Activated CD8-positive, alpha-beta memory T cell treated with anti-CD3 and anti-CD28 coated beads for 36 hours (primary cell): ENCODE measurements around the gene PTCH1. TPM values are rescaled to one million over a fixed set of nuclear protein-coding genes. Genes with fewer than 3 reads are reported as not detected.

Experiments
- CTCF ChIA-PET: fragments of 350-600 bp; sonication (Branson Sonifier 250); formaldehyde crosslinking; loops from one replicate; lab custom pipeline; 2021; ENCODE audit warnings: antibody characterized with exemption; lab: Charles Lee
- POLR2A ChIA-PET: fragments of 350-600 bp; sonication (Branson Sonifier 250); formaldehyde crosslinking; loops from one replicate; lab custom pipeline; 2021; ENCODE audit warnings: antibody characterized with exemption; lab: Charles Lee
- total RNA-seq, 2 experiments: library from RNA; stranded (reverse); gene quantifications; one replicate each; pipeline ENCODE4 v1.2.3, GENCODE V29; 2021

PTCH1 gene
- total RNA-seq, 2 experiments from 2014 or later: 9.1 to 10.8 TPM

- CTCF ChIA-PET: interaction anchor here (0.6 kb wide), 1 partner anchor 8 kb away, joined by 3 read pairs; no protein-coding TSS in a partner anchor
Observed at GRCh38 chr9:95504053-95504963, 12.5 kb downstream of the PTCH1 start.

DNA sequence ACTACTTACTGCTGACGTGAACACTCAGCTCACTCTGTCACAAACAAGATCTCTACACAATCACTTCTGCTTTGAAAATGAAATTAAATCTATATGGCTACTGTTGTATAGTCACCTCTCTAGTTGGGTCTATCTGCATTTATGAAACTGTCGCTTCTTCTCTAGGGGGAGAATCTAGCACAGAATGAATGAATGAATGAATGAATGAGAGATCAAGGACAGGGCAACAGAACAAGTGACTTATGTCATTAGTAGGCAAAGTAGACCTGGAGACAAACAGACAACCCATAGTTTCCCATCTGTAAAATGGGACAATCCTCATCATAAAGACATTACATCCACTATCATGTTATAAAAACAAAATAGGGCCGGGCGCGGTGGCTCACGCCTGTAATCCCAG, 13.4 kb downstream of the PTCH1 start:
- ChIA-PET POLR2A (no interaction called here), CTCF (no interaction called here)

More at GRCh38 chr9:95504053-95504963, 12.5 kb downstream of the PTCH1 start:
- POLR2A ChIA-PET: no interaction called here

- POLR2A ChIA-PET: no interaction called here
Observed at GRCh38 chr9:95502248-95502647, 14.5 kb downstream of the PTCH1 start.

GRCh38 chr9:95499847-95500246, 16.9 kb downstream of the PTCH1 start:
- CTCF ChIA-PET: no interaction called here
- POLR2A ChIA-PET: no interaction called here

More at GRCh38 chr9:95502248-95502647, 14.5 kb downstream of the PTCH1 start:
- CTCF ChIA-PET: no interaction called here

DNA sequence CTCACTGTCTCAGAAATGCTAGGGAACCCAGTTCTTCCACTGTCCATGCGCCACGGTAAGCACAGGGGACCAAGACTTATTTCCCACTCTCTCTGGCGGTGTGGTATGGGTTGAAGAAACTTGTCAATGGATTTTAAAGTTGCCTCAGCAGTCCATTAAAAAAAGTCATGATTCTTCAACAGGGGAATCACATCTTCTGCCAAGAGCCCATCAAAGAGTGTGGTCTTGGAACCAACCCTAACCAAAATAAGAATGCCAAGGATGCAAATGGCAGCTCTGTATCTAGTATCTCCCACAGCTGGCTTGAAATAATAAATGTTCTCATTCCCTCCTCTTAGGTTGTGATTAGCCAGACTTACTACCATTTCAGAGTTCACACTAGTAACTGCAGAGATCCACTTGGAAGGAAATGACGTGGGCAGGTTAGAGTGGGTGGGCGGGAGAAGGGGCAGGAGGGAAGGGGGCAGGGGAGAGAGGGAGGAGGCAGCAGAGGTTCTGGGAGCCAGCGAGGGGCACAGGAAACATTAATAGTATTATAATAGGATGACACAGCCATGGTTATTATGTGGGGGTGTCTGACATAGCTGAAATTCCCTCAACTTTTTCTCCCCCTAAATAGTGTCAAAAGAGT, 17.6 kb downstream of the PTCH1 start:
- POLR2A ChIA-PET: no interaction called here

DNA sequence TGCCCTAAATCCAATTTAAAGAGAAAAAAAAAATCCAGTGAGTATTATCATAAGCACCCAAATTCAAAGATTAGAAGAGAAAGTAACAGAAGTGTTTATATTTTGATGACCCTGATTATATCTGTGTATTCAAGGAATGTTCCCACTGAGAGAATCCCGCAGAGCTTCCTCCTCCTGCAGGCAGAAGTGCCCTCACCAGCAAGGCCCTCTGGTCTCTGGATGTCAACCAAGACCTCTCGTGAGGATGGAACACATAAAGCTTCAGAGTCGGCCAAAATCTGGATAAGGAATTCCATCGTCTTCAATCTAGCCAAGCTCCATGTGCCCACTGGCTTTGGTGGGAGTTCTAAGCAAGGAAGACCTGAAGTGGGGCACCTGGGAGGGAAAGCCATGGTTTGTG, 18.1 kb downstream of the PTCH1 start:
- ChIA-PET CTCF (no interaction called here), POLR2A (no interaction called here)

More for the DNA sequence above, 17.6 kb downstream of the PTCH1 start:
- CTCF ChIA-PET: no interaction called here

GRCh38 chr9:95497772-95498171, 19.0 kb downstream of the PTCH1 start:
- ChIA-PET CTCF (no interaction called here), POLR2A (no interaction called here)

- CTCF ChIA-PET: interaction anchor here (1.0 kb wide), 1 partner anchor 8 kb away, joined by 3 read pairs; no protein-coding TSS in a partner anchor
- POLR2A ChIA-PET: no interaction called here
Observed at GRCh38 chr9:95496687-95497086, 20.1 kb downstream of the PTCH1 start.

- ChIA-PET POLR2A (no interaction called here), CTCF (interaction anchor here (1.0 kb wide), 1 partner anchor 9 kb away, joined by 3 read pairs; no protein-coding TSS in a partner anchor)
Observed at GRCh38 chr9:95495961-95496360, 20.8 kb downstream of the PTCH1 start.

- POLR2A ChIA-PET: interaction anchor here (1.1 to 2.3 kb wide), 2 partner anchors 11 to 33 kb away, joined by 3 to 13 read pairs; no protein-coding TSS in a partner anchor
- CTCF ChIA-PET: interaction anchor here (1.0 to 1.6 kb wide), 2 partner anchors 9 to 10 kb away, joined by 3 to 4 read pairs; no protein-coding TSS in a partner anchor
Observed at GRCh38 chr9:95495529-95495928, 21.2 kb downstream of the PTCH1 start.

DNA sequence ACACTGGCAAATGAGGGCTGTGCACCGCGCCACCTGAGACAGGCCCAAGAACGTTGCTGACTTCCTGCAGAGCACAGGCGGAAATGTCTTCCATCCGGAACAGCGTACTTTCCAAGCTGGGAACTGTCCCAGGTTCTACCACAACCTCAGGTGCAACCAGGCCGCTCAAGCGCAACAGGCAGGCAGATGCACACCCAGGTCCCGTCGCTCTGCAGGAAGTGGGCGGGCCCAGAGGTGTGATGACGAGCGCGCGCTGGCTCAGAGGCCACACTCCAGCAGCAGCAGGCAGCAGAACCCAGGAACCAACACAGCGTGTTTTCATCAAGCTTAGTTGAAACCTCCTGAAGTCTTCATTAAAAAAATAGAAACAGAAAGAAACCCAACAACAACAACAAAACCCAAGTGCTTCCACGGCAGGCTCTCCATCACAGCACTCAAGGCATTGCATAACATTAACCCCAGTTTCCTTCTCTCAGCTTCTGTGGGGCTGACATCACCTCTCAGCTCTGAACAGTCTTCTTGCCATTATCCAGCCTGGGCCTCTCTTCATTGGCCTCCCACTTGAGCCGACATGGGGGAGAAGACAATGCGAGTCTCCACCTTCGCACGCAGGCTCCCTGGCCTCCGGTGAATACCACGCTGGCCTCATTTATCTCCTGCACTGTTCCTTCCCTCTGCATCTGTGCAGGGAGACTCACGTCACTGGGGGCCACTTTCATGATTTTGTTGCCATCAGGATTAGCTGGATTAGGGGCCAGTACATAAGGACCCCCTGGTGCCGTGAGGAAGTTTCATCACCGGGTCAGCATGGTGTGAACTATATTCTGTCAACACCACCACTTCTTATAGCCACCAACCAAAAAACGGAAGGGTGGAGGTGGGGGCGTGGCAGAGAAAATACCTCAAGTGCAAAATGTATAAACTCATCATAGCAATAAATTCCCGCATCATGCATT, 22.1 kb downstream of the PTCH1 start:
- ChIA-PET CTCF (interaction anchor here (0.7 to 1.6 kb wide), 3 partner anchors 9 to 19 kb away, joined by 3 to 4 read pairs (median 4); no protein-coding TSS in a partner anchor), POLR2A (interaction anchor here (1.0 to 2.3 kb wide), 3 partner anchors 12 to 32 kb away, joined by 3 to 13 read pairs (median 4); no protein-coding TSS in a partner anchor)

DNA sequence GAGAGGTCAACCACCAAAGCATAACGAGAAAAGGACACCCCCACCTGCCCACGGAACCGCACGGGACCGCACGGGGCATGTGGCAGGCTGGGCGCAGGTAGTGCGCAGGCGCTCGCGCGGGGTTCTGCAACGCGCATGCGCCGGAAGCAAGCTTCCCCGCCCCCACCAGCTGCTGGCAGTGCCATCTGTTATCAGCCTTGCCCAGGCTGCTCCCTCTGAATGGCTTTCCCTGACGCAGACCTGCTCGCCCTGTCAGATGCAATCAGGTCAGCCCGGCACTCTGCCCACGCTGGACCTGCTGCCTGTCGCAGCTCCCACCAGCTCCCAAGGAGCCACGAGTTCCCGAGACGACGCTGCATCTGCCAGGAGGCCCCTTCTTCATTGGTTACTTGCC, 22.8 kb downstream of the PTCH1 start:
- POLR2A ChIA-PET: interaction anchor here (1.0 to 2.3 kb wide), 2 partner anchors 17 to 31 kb away, joined by 4 to 13 read pairs; no protein-coding TSS in a partner anchor
- CTCF ChIA-PET: interaction anchor here (0.7 to 1.6 kb wide), 3 partner anchors 8 to 20 kb away, joined by 3 to 4 read pairs (median 4); no protein-coding TSS in a partner anchor

DNA sequence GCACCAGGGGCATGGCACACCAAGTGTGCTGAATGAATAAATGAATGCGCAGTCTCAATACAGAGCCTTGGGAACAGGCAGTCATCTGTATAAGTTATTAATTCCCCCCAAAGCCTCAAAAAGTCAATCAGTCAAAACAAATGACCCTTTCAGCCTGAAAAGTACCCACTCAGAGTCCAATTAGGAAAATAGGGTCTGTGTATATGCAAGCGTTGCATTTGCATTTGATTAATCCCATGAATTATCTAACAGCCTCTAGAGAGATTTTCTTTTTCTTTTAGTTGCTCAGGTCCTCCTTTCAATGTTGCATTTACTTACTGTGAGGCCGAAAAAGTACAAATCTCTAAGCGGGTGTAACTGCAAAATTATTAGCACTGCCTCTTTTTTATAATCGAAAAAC, 23.4 kb downstream of the PTCH1 start:
- ChIA-PET CTCF (no interaction called here), POLR2A (interaction anchor here (2.3 kb wide), 1 partner anchor 31 kb away, joined by 13 read pairs; no protein-coding TSS in a partner anchor)

GRCh38 chr9:95491543-95492320, 25.0 kb downstream of the PTCH1 start:
- POLR2A ChIA-PET: no interaction called here
- CTCF ChIA-PET: interaction anchor here (1.4 kb wide), 1 partner anchor 19 kb away, joined by 3 read pairs; no protein-coding TSS in a partner anchor

DNA sequence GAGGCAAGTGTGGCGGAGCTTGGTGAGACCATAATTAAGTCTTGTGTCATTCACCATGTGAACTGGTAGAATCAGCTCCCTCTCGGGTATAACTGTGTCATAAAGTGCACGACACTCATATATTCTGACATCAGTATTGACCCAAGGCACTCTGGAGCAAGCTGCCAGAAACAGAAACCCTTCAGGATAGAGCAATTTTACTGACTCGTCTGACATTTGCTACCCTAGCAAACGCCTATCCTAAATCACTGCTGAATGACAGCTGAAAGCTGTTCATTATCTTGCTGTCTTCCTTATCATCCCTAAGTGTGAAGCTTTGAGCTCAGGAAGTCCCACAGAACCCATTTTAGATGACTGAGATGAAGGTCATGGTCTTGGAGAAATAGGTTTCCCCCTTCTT, 27.8 kb downstream of the PTCH1 start:
- ChIA-PET CTCF (interaction anchor here (0.6 kb wide), 1 partner anchor 17 kb away, joined by 3 read pairs; no protein-coding TSS in a partner anchor), POLR2A (no interaction called here)

DNA sequence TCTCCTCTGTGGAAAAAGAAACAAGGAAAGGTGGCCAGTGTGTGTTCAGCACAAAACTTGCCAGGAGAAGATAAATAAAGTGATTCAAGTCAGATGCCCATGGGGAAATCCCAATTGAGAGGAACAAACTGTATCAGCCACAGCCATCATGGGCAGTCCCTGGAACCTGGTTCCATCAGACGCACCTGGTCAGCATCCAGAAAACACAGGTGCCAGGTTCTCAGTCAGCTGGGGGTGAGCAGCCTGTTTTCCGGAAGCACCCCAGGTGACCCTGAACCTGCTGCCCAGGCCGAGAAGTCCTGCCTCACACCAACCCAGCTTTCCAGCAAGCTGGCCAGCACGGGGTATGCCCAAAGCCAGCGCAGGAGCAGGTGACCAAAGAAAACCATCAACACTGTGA, 30.5 kb downstream of the PTCH1 start:
- ChIA-PET CTCF (interaction anchor here (1.5 kb wide), 1 partner anchor 8 kb away, joined by 4 read pairs; no protein-coding TSS in a partner anchor), POLR2A (no interaction called here)

DNA sequence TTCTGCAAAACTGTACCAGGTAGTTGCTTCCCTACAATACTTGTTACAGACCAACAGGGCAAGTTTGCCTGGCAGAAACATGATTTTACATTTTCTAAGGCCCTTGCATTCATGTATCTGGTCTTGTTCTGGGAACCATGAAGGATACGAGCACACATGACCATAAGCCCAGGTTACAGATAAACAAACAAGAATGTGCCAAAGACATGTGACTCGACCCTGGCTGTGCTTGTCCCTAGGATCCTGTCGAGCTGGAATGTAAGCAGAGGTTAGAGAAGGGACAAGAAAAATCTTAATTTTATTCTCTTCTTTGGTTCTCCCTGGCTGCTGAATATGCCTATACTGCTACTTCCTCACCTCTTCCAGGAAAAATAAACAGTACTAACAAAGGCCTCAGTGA, 32.5 kb downstream of the PTCH1 start:
- POLR2A ChIA-PET: no interaction called here
- CTCF ChIA-PET: interaction anchor here (0.6 kb wide), 1 partner anchor 11 kb away, joined by 3 read pairs; no protein-coding TSS in a partner anchor
